ENCODE measurements around the gene IWS1. TPM values are rescaled to one million over a fixed set of nuclear protein-coding genes. Genes with fewer than 3 reads are reported as not detected.

Gene IWS1
- total and polyA plus RNA-seq, 10 of the 15 experiments (the other 5 are each of a cell fraction or from before 2014, with no cell fraction given), result 21.9 to 68.9 (median 45.8) TPM

DNA sequence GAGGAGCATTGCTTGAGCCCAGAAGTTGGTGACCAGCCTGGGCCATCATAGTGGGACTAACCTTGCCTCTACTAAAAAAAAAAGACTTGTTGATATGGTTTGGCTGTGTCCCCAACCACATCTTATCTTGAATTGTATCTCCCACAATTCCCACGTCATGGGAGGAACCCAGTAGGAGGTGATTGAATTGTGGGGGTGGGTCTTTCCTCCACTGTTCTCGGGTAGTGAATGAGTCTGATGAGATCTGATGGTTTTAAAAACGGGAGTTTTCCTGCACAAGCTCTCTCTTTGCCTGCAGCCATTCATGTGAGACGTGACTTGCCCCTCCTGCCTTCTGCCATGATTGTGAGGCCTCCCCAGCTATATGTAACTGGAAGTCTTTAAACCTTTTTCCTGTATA, 61.0 kb downstream of the IWS1 start:
- Histone ChIP-seq H2AFZ (ENCODE audit: control insufficient read depth, low read depth, low read length) (no peak overlapping the region), H3K36me3 (ENCODE audit: control insufficient read depth in 2 of 2, insufficient read depth in 2 of 2, low read length in 1 of 2) (peaks cover 0 to 3% of the 10 kb centered on the region in 2 experiments; a peak in 1 of 4 replicates), H3K4me3 (no peak overlapping the region), H3K9ac (ENCODE audit: control insufficient read depth, insufficient read depth, low read length) (no peak overlapping the region), H4K20me1 (ENCODE audit: control insufficient read depth, insufficient read depth) (no peaks in the 10 kb centered on the region), H3K27ac (ENCODE audit: control insufficient read depth, insufficient read depth) (no peak overlapping the region), H3K27me3 (replicated peaks in 1 of 2; ENCODE audit: control insufficient read depth in 2 of 2, insufficient read depth in 2 of 2, low read length in 1 of 2) (no peaks in the 10 kb centered on the region), H3K79me2 (ENCODE audit: control insufficient read depth, insufficient read depth, low read length) (no peaks in the 10 kb centered on the region), H3K4me2 (ENCODE audit: control insufficient read depth, insufficient read depth) (no peak overlapping the region), H3K9me3 (replicated peaks; ENCODE audit: control insufficient read depth, insufficient read depth, low read length) (no peaks in the 10 kb centered on the region), H3K4me1 (ENCODE audit: control insufficient read depth, insufficient read depth, low read length) (no peaks in the 10 kb centered on the region)
- ChIA-PET POLR2A (no interaction called here), CTCF (interaction anchor here (1.1 to 1.4 kb wide), 2 partner anchors 14 to 268 kb away, joined by 4 to 6 read pairs; no protein-coding TSS in a partner anchor), SMC1A (ENCODE audit: uncharacterized antibody, unreplicated experiment) (interaction anchor here (1.5 kb wide), 1 partner anchor 14 kb away, joined by 4 read pairs; no protein-coding TSS in a partner anchor), RAD21 (ENCODE audit: unreplicated experiment) (no interaction called here)
- no TSS peak for BruUV-seq (replicated peaks)
- FAIRE-seq, result no peak
- in situ Hi-C loops (cut with MboI), result no loop called here
- intact Hi-C loops (cut with micrococcal nuclease; ENCODE audit: unreplicated experiment), result no loop called here
- no peak for DNase-seq (ENCODE audit: low read depth, low spot score)
- 81% methylated on average over 4 of the region's 4 CpGs for whole genome bisulfite sequencing (ENCODE audit: insufficient coverage, insufficient replicate concordance, low lambda C conversion rate, missing lambda C conversion rate)
- ATAC-seq, result no peak
- no peak for TF ChIP-seq SMAD1 (IDR thresholded peaks at IDR 0.05; ENCODE audit: low read depth, partially characterized antibody)
- TF ChIP-seq TARDBP (IDR thresholded peaks at IDR 0.05; ENCODE audit: borderline replicate concordance), result no peak
- TF ChIP-seq, protein P1, sequence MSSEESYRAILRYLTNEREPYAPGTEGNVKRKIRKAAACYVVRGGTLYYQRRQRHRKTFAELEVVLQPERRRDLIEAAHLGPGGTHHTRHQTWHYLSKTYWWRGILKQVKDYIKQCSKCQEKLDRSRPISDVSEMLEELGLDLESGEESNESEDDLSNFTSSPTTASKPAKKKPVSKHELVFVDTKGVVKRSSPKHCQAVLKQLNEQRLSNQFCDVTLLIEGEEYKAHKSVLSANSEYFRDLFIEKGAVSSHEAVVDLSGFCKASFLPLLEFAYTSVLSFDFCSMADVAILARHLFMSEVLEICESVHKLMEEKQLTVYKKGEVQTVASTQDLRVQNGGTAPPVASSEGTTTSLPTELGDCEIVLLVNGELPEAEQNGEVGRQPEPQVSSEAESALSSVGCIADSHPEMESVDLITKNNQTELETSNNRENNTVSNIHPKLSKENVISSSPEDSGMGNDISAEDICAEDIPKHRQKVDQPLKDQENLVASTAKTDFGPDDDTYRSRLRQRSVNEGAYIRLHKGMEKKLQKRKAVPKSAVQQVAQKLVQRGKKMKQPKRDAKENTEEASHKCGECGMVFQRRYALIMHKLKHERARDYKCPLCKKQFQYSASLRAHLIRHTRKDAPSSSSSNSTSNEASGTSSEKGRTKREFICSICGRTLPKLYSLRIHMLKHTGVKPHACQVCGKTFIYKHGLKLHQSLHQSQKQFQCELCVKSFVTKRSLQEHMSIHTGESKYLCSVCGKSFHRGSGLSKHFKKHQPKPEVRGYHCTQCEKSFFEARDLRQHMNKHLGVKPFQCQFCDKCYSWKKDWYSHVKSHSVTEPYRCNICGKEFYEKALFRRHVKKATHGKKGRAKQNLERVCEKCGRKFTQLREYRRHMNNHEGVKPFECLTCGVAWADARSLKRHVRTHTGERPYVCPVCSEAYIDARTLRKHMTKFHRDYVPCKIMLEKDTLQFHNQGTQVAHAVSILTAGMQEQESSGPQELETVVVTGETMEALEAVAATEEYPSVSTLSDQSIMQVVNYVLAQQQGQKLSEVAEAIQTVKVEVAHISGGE (CRISPR knock-in tag; IDR thresholded peaks at IDR 0.05), result no peak
- no peak for TF ChIP-seq NRF1 (conservative IDR thresholded peaks at IDR 0.05; ENCODE audit: low read depth, low read length)
- no peak for TF ChIP-seq BMI1 (IDR thresholded peaks at IDR 0.05; ENCODE audit: borderline replicate concordance)
- no peak for TF ChIP-seq JUND (IDR thresholded peaks at IDR 0.05; ENCODE audit: low read depth, low read length)
- TF ChIP-seq ETV6 (conservative IDR thresholded peaks at IDR 0.05 in 1 of 2, IDR thresholded peaks at IDR 0.05 in 1 of 2; ENCODE audit: borderline replicate concordance in 1 of 2, low read depth in 1 of 2), result no peak
- TF ChIP-seq, protein P2, sequence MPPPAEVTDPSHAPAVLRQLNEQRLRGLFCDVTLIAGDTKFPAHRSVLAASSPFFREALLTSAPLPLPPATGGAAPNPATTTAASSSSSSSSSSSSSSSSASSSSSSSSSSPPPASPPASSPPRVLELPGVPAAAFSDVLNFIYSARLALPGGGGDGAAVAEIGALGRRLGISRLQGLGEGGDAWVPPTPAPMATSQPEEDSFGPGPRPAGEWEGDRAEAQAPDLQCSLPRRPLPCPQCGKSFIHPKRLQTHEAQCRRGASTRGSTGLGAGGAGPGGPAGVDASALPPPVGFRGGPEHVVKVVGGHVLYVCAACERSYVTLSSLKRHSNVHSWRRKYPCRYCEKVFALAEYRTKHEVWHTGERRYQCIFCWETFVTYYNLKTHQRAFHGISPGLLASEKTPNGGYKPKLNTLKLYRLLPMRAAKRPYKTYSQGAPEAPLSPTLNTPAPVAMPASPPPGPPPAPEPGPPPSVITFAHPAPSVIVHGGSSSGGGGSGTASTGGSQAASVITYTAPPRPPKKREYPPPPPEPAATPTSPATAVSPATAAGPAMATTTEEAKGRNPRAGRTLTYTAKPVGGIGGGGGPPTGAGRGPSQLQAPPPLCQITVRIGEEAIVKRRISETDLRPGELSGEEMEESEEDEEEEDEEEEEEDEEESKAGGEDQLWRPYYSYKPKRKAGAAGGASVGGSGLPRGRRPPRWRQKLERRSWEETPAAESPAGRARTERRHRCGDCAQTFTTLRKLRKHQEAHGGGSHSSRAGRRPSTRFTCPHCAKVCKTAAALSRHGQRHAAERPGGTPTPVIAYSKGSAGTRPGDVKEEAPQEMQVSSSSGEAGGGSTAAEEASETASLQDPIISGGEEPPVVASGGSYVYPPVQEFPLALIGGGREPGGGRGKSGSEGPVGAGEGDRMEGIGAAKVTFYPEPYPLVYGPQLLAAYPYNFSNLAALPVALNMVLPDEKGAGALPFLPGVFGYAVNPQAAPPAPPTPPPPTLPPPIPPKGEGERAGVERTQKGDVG (CRISPR knock-in tag; IDR thresholded peaks at IDR 0.05), result no peak
- TF ChIP-seq STAT1 (conservative IDR thresholded peaks at IDR 0.05), result no peak
- TF ChIP-seq BCL11A (IDR thresholded peaks at IDR 0.05; ENCODE audit: low read depth, low read length), result no peak
- no peak for TF ChIP-seq SIX5 (IDR thresholded peaks at IDR 0.05; ENCODE audit: low read depth, low read length, severe bottlenecking)
- TF ChIP-seq TAF1 (IDR thresholded peaks at IDR 0.05; ENCODE audit: borderline replicate concordance, low read depth, low read length), result no peak
- no peak for TF ChIP-seq SMC3 (IDR thresholded peaks at IDR 0.05; ENCODE audit: borderline replicate concordance, low read length)
- TF ChIP-seq, protein P3, sequence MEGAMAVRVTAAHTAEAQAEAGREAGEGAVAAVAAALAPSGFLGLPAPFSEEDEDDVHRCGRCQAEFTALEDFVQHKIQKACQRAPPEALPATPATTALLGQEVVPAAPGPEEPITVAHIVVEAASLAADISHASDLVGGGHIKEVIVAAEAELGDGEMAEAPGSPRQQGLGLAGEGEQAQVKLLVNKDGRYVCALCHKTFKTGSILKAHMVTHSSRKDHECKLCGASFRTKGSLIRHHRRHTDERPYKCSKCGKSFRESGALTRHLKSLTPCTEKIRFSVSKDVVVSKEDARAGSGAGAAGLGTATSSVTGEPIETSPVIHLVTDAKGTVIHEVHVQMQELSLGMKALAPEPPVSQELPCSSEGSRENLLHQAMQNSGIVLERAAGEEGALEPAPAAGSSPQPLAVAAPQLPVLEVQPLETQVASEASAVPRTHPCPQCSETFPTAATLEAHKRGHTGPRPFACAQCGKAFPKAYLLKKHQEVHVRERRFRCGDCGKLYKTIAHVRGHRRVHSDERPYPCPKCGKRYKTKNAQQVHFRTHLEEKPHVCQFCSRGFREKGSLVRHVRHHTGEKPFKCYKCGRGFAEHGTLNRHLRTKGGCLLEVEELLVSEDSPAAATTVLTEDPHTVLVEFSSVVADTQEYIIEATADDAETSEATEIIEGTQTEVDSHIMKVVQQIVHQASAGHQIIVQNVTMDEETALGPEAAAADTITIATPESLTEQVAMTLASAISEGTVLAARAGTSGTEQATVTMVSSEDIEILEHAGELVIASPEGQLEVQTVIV (IDR thresholded peaks at IDR 0.05; ENCODE audit: borderline replicate concordance, partially characterized antibody), result no peak
- TF ChIP-seq POU2F2 (IDR thresholded peaks at IDR 0.05; ENCODE audit: borderline replicate concordance, low read depth, low read length), result no peak

All from GM12878 (cell line).